HG02981 (cell line): Measurements from ENCODE around the gene PIRT.
A peak's percentile ranks its signal among the peaks of the same experiment; 100 is the strongest.
"Not testable (repeated sequence)": the region's sequence is repeated elsewhere in the genome, so short reads cannot be mapped to it uniquely, and the experiment has no call there.

Experiments used
- ATAC-seq: cut with Tn5 transposase; IDR thresholded peaks from one replicate; pipeline ENCODE4 v1.9.1; 2021; ENCODE audit warnings: mild to moderate bottlenecking, moderate library complexity; ENCODE audit not compliant: unreplicated experiment

The PIRT gene

GRCh38 chr17:10837921-10838320 lies at the start of gene PIRT:
PIRT (minus strand) TSS chr17:10838087; CDS start chr17:10825645, 12,442 bp downstream.
- no peak for ATAC-seq

- ATAC-seq: no peak
Measured at GRCh38 chr17:10881959-10882358, 44.1 kb upstream of the PIRT start.

GRCh38 chr17:10879190-10879836 lies 41.4 kb upstream of the PIRT start:
- no peak for ATAC-seq

GRCh38 chr17:10875984-10876555 lies 38.2 kb upstream of the PIRT start:
- ATAC-seq: no peak

GRCh38 chr17:10875430-10875851 lies 37.6 kb upstream of the PIRT start:
- ATAC-seq: no peak

- no peak for ATAC-seq
Measured at GRCh38 chr17:10871914-10872313, 34.0 kb upstream of the PIRT start.

- ATAC-seq: no peak
Measured at GRCh38 chr17:10870336-10871050, 32.6 kb upstream of the PIRT start.

- not testable (repeated sequence) for ATAC-seq
Measured at GRCh38 chr17:10868744-10869143, 30.9 kb upstream of the PIRT start.

- no peak for ATAC-seq
Measured at GRCh38 chr17:10859051-10859450, 21.2 kb upstream of the PIRT start.

GRCh38 chr17:10857976-10858375 lies 20.1 kb upstream of the PIRT start:
- no peak for ATAC-seq

GRCh38 chr17:10846636-10847035 lies 8.7 kb upstream of the PIRT start:
- not testable (repeated sequence) for ATAC-seq

- ATAC-seq: no peak
Measured at GRCh38 chr17:10845388-10845751, 7.5 kb upstream of the PIRT start.

GRCh38 chr17:10844621-10845387 lies 6.9 kb upstream of the PIRT start:
- ATAC-seq: peak; percentile 78

- no peak for ATAC-seq
Measured at GRCh38 chr17:10843811-10844210, 5.9 kb upstream of the PIRT start.

- no peak for ATAC-seq
Measured at GRCh38 chr17:10842658-10843057, 4.8 kb upstream of the PIRT start.

- no peak for ATAC-seq
Measured at GRCh38 chr17:10838682-10839081, 795 bp upstream of the PIRT start.

- ATAC-seq: no peak
Measured at GRCh38 chr17:10836966-10837590, 809 bp downstream of the PIRT start.

GRCh38 chr17:10836145-10836544 lies 1.7 kb downstream of the PIRT start:
- no peak for ATAC-seq

- no peak for ATAC-seq
Measured at GRCh38 chr17:10831696-10832095, 6.2 kb downstream of the PIRT start.

GRCh38 chr17:10827898-10828552 lies 9.9 kb downstream of the PIRT start:
- ATAC-seq: no peak

- no peak for ATAC-seq
Measured at GRCh38 chr17:10824874-10825273, 13.0 kb downstream of the PIRT start.
